Tibial nerve (tissue), 3 donors: ENCODE data around the gene TMIGD2.

Experiments used
- POLR2A ChIP-seq, 2 donors: fragments of 450-650 bp; IDR thresholded peaks; one replicate each; pipeline ENCODE4 v1.6.1; 2017; ENCODE audit warnings: antibody characterized with exemption in 2 of 2, mild to moderate bottlenecking in 2 of 2, moderate library complexity in 2 of 2
- TF ChIP-seq, protein P1 (sequence below), 5 experiments: fragments of 200-600 bp in 3 of 5; fragments of 450-650 bp in 2 of 5; sonication (generic) in 3 of 5; IDR thresholded peaks; one replicate each; pipeline ENCODE4 v1.5.1; 2016 to 2019; ENCODE audit warnings: antibody characterized with exemption in 5 of 5, mild to moderate bottlenecking in 3 of 5, moderate library complexity in 2 of 5

DNA sequence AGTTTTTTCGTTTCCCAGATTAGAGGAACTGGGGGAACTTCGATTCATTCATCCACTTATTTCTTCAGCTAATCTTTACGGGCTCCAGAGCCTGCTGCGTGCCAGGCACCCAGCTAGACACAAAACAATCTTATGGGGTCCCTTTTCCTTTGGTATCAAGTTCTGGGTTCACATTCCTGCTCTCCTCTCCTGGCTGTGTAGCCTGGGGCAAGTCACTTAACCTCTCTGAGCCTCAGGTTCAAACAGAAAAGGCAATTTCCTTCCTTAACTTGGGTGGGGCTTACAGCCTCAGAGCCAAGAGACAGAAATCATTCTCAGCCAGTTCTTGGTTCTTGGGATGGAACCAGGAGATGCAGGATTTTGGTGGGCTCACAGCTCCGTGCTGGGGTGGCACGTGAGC is 17.2 kb downstream of the TMIGD2 start:
- TF ChIP-seq, protein P1, sequence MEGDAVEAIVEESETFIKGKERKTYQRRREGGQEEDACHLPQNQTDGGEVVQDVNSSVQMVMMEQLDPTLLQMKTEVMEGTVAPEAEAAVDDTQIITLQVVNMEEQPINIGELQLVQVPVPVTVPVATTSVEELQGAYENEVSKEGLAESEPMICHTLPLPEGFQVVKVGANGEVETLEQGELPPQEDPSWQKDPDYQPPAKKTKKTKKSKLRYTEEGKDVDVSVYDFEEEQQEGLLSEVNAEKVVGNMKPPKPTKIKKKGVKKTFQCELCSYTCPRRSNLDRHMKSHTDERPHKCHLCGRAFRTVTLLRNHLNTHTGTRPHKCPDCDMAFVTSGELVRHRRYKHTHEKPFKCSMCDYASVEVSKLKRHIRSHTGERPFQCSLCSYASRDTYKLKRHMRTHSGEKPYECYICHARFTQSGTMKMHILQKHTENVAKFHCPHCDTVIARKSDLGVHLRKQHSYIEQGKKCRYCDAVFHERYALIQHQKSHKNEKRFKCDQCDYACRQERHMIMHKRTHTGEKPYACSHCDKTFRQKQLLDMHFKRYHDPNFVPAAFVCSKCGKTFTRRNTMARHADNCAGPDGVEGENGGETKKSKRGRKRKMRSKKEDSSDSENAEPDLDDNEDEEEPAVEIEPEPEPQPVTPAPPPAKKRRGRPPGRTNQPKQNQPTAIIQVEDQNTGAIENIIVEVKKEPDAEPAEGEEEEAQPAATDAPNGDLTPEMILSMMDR (IDR thresholded peaks at IDR 0.05): no peak
- no peak for TF ChIP-seq POLR2A (IDR thresholded peaks at IDR 0.05)
